ENCODE measurements around the gene PTPRQ.
A peak's percentile ranks its signal among the peaks of the same experiment; 100 is the strongest.

Gene PTPRQ

GRCh38 chr12:80627782-80628181, 183.7 kb downstream of the PTPRQ start:
- peak; percentile 67 for DNase-seq (ENCODE audit: low read depth)
- H3K4me3 ChIP-seq (ENCODE audit: low read length), result no peak overlapping the region
- TF ChIP-seq CTCF (conservative IDR thresholded peaks at IDR 0.05; ENCODE audit: low read length), result no peak

- TF ChIP-seq CTCF (conservative IDR thresholded peaks at IDR 0.05; ENCODE audit: low read length), result peak; percentile 35
- H3K4me3 ChIP-seq (ENCODE audit: low read length), result no peak overlapping the region
- DNase-seq (ENCODE audit: low read depth), result peak; percentile 3
Measured at GRCh38 chr12:80632835-80633234, 188.8 kb downstream of the PTPRQ start.

GRCh38 chr12:80634903-80635302, 190.9 kb downstream of the PTPRQ start:
- H3K4me3 ChIP-seq (ENCODE audit: low read length), result no peak overlapping the region
- no peak for DNase-seq (ENCODE audit: low read depth)
- TF ChIP-seq CTCF (conservative IDR thresholded peaks at IDR 0.05; ENCODE audit: low read length), result no peak

- no peak for TF ChIP-seq CTCF (conservative IDR thresholded peaks at IDR 0.05; ENCODE audit: low read length)
- DNase-seq (ENCODE audit: low read depth), result no peak
Measured at GRCh38 chr12:80636832-80637231, 192.8 kb downstream of the PTPRQ start.

GRCh38 chr12:80641936-80642335, 197.9 kb downstream of the PTPRQ start:
- TF ChIP-seq CTCF (conservative IDR thresholded peaks at IDR 0.05; ENCODE audit: low read length), result no peak
- H3K4me3 ChIP-seq (ENCODE audit: low read length), result no peak overlapping the region
- no peak for DNase-seq (ENCODE audit: low read depth)

More at GRCh38 chr12:80636832-80637231, 192.8 kb downstream of the PTPRQ start:
- no peak overlapping the region for H3K4me3 ChIP-seq (ENCODE audit: low read length)

GRCh38 chr12:80643961-80644360, 199.9 kb downstream of the PTPRQ start:
- H3K4me3 ChIP-seq (ENCODE audit: low read length), result no peak overlapping the region
- no peak for TF ChIP-seq CTCF (conservative IDR thresholded peaks at IDR 0.05; ENCODE audit: low read length)
- no peak for DNase-seq (ENCODE audit: low read depth)

GRCh38 chr12:80648881-80649280, 204.8 kb downstream of the PTPRQ start:
- no peak for TF ChIP-seq CTCF (conservative IDR thresholded peaks at IDR 0.05; ENCODE audit: low read length)
- H3K4me3 ChIP-seq (ENCODE audit: low read length), result no peak overlapping the region
- DNase-seq (ENCODE audit: low read depth), result peak; percentile 68

All from AG10803 (cell line).